K562 (cell line): ENCODE results near the gene DOP1A. TPM values are rescaled to one million over a fixed set of nuclear protein-coding genes. Genes with fewer than 3 reads are reported as not detected.

Experiments
- FOXP1 ChIP-seq: sonication (generic); formaldehyde crosslinking; IDR thresholded peaks from 2 replicates; pipeline ENCODE4 v1.8.0; 2022; ENCODE audit warnings: mild to moderate bottlenecking, missing genetic modification reagents
- FUS ChIP-seq: fragments of 200-400 bp; formaldehyde crosslinking; optimal IDR thresholded peaks from 2 replicates; pipeline ENCODE3; 2017; ENCODE audit warnings: low read depth, low read length
- HOXB6 ChIP-seq: fragments of 250-450 bp; sonication (Bioruptor Pico); IDR thresholded peaks from 2 replicates; pipeline ENCODE4 v1.5.1; 2022; ENCODE audit warnings: mild to moderate bottlenecking, borderline replicate concordance
- KDM1A ChIP-seq, 2 experiments: fragments of 450-650 bp; IDR thresholded peaks; 2 replicates each; pipeline ENCODE4 v1.6.1; 2016; ENCODE audit warnings: mild to moderate bottlenecking in 2 of 2
- MCM2 ChIP-seq: fragments of 450-650 bp; IDR thresholded peaks from 2 replicates; pipeline ENCODE4 v1.6.1; 2017; ENCODE audit warnings: low read depth, mild to moderate bottlenecking
- NR3C1 ChIP-seq: sonication (generic); formaldehyde crosslinking; IDR thresholded peaks from 2 replicates; pipeline ENCODE4 v1.8.1; 2022; ENCODE audit warnings: missing genetic modification reagents
- RBM14 ChIP-seq: fragments of 200-400 bp; formaldehyde crosslinking; IDR thresholded peaks from 2 replicates; pipeline ENCODE4 v1.6.1; 2018; ENCODE audit warnings: low read depth, mild to moderate bottlenecking, low read length, moderate library complexity, borderline replicate concordance; ENCODE audit not compliant: insufficient read depth
- RBM15 ChIP-seq: fragments of 200-400 bp; formaldehyde crosslinking; IDR thresholded peaks from 2 replicates; pipeline ENCODE4 v1.6.1; 2018; ENCODE audit warnings: mild to moderate bottlenecking, low read length, moderate library complexity; ENCODE audit not compliant: insufficient read depth
- SOX6 ChIP-seq: fragments of 450-650 bp; IDR thresholded peaks from 2 replicates; pipeline ENCODE4 v1.6.1; 2014; ENCODE audit warnings: mild to moderate bottlenecking
- SP1 ChIP-seq: sonication (generic); formaldehyde crosslinking; IDR thresholded peaks from 2 replicates; pipeline ENCODE4 v1.8.1; 2022; ENCODE audit warnings: mild to moderate bottlenecking, missing genetic modification reagents
- SRSF7 ChIP-seq: fragments of 200-400 bp; formaldehyde crosslinking; optimal IDR thresholded peaks from 2 replicates; pipeline ENCODE3; 2017; ENCODE audit warnings: mild to moderate bottlenecking, low read depth, low read length
- THRAP3 ChIP-seq: fragments of 450-650 bp; IDR thresholded peaks from 2 replicates; pipeline ENCODE4 v1.6.1; 2016; ENCODE audit warnings: mild to moderate bottlenecking, inconsistent platforms, borderline replicate concordance
- XRCC3 ChIP-seq: fragments of 450-650 bp; IDR thresholded peaks from 2 replicates; pipeline ENCODE4 v1.6.1; 2017; ENCODE audit warnings: mild to moderate bottlenecking, moderate library complexity
- polyA plus RNA-seq, 8 experiments: library from polyadenylated mRNA; depleted of rRNA in 4 of 8; stranded (reverse) in 5 of 8; unstranded in 3 of 8; fragments of >200 nt; fragmentation: Nextera tagmentation in 2 of 8; fragmentation: Illumina TruSeq in 1 of 8; extraction: Ambion mirVana in 2 of 8; extraction: Trizol in 1 of 8; gene quantifications; 2 replicates each; pipeline versions ENCODE4 v1.2.1 to v1.2.3, GENCODE V29; 2011 to 2014; ENCODE audit warnings: inconsistent platforms in 1 of 8, missing spikeins in 1 of 8
- total RNA-seq, 7 experiments: library from RNA; depleted of rRNA in 6 of 7; stranded (reverse); fragments of >200 nt in 6 of 7; fragmentation: Illumina TruSeq in 2 of 7; extraction: Trizol in 2 of 7; gene quantifications; 2 replicates each; pipeline versions ENCODE4 v1.2.1 to v1.2.3, GENCODE V29; 2011 to 2021; ENCODE audit warnings: low replicate concordance in 1 of 7
- TF ChIP-seq, protein P1 (sequence below): fragments of 250-450 bp; sonication (Bioruptor Pico); IDR thresholded peaks from 2 replicates; pipeline ENCODE4 v1.8.0; 2021; ENCODE audit warnings: borderline replicate concordance, mild to moderate bottlenecking, moderate library complexity; ENCODE audit not compliant: poor library complexity, severe bottlenecking
- TF ChIP-seq, protein P2 (sequence below): fragments of 450-650 bp; conservative IDR thresholded peaks from 2 replicates; pipeline ENCODE4 v1.6.1; 2016; ENCODE audit warnings: missing genetic modification characterization, low read depth, mild to moderate bottlenecking, control low read depth, missing compliant biosample characterization

Gene DOP1A
- total and polyA plus RNA-seq, 9 of the 15 experiments (the other 6 are each of a cell fraction or from before 2014, with no cell fraction given): 0.75 to 10.5 (median 4.4) TPM

DNA sequence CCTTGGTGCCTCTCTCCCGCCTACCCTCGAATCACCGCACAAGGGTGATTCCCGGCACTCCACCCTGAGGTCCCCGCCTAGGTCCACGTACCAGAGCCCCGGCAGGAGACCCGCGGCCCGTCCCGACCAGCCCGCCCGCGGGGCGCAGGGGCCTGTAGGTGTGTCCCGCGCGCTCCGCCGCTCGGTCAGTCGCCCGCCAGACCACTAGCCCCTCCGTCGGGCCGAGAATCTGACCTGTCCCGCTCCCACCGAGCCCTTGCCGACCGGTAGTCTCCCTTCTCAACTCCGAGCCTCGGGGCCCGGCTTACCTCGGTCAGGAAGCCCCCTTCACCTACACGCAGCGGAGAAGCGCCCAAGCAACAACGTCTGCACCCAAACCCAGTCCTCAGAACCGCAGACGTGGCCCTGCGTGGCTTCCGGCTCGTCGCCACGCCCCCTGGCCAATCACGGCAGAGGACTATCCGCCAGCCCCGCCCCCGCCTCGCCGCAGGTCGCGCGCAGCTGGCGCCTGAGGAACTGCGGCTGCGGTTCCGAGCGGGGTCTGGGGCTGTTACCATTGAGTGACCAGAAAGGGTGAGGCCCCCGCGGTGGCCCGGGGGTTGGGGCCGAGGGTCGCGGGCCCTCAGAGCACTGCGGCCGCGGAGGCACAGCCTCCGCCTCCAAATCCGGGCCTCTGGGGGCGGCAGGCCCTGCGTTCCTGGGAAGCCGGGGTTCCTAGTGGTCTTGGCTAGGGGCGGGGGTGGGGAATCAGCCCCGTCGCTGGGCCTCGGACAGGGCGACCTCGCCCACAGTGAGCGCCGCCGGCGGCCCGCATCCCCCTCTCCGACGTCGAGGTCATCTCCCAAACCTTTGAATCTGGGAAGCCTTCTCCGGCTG is 125.6 kb downstream of the DOP1A start, which contains the start of the genes PGM3 and RWDD2A (continued):
- TF ChIP-seq, protein P1, sequence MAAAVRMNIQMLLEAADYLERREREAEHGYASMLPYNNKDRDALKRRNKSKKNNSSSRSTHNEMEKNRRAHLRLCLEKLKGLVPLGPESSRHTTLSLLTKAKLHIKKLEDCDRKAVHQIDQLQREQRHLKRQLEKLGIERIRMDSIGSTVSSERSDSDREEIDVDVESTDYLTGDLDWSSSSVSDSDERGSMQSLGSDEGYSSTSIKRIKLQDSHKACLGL (CRISPR knock-in tag): no peak
- TF ChIP-seq XRCC3: no peak
- TF ChIP-seq THRAP3: no peak
- TF ChIP-seq NR3C1 (CRISPR knock-in tag): no peak
- TF ChIP-seq FUS: no peak
- TF ChIP-seq KDM1A (IDR thresholded peaks at IDR 0.05): no peak; a peak in 1 of 4 replicates
- TF ChIP-seq, protein P2, sequence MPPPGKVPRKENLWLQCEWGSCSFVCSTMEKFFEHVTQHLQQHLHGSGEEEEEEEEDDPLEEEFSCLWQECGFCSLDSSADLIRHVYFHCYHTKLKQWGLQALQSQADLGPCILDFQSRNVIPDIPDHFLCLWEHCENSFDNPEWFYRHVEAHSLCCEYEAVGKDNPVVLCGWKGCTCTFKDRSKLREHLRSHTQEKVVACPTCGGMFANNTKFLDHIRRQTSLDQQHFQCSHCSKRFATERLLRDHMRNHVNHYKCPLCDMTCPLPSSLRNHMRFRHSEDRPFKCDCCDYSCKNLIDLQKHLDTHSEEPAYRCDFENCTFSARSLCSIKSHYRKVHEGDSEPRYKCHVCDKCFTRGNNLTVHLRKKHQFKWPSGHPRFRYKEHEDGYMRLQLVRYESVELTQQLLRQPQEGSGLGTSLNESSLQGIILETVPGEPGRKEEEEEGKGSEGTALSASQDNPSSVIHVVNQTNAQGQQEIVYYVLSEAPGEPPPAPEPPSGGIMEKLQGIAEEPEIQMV (tag): no peak
- TF ChIP-seq HOXB6: no peak
- TF ChIP-seq MCM2: no peak
- 0 out of 2 replicates have a peak, but pooled peaks have one; percentile 11 for TF ChIP-seq SOX6
- peak; percentile 91 for TF ChIP-seq SP1 (CRISPR knock-in tag)
- no peak for TF ChIP-seq RBM14
- TF ChIP-seq RBM15: no peak
- TF ChIP-seq SRSF7: no peak
- TF ChIP-seq FOXP1 (CRISPR knock-in tag): peak; percentile 81; the same call in 1 of the 2 replicates
